Sigmoid colon (tissue), 7 donors: ENCODE data around the gene SUSD2. TPM values are rescaled to one million over a fixed set of nuclear protein-coding genes. Genes with fewer than 3 reads are reported as not detected.

ENCODE experiments used
- DNase-seq: peaks from one replicate; pipeline ENCODE4 v3.0.0-alpha.2; 2019
- H3K27ac ChIP-seq, 4 donors: fragments of 200-600 bp; sonication (generic); one replicate each; pipeline ENCODE4 v1.5.1; 2016 to 2019; ENCODE audit warnings: mild to moderate bottlenecking in 1 of 4
- H3K27me3 ChIP-seq, 3 donors: fragments of 200-600 bp; sonication (generic); one replicate each; pipeline ENCODE4 v1.5.1; 2019; ENCODE audit warnings: mild to moderate bottlenecking in 1 of 3
- H3K36me3 ChIP-seq, 4 donors: fragments of 200-600 bp; sonication (generic); one replicate each; pipeline ENCODE4 v1.5.1; 2016 to 2019
- H3K4me1 ChIP-seq, 4 donors: fragments of 200-600 bp; sonication (generic); one replicate each; pipeline ENCODE4 v1.5.1; 2017 to 2019
- H3K4me3 ChIP-seq, 4 donors: fragments of 200-600 bp; sonication (generic); one replicate each; pipeline ENCODE4 v1.5.1; 2017 to 2019; ENCODE audit warnings: mild to moderate bottlenecking in 2 of 4, moderate library complexity in 1 of 4
- H3K9me3 ChIP-seq, 4 donors: fragments of 200-600 bp in 3 of 4; sonication (generic) in 3 of 4; one replicate each; pipeline versions ENCODE4 v1.5.1 to v1.6.1; 2013 to 2019
- CTCF ChIP-seq, 4 experiments: fragments of 450-650 bp in 3 of 4; fragments of 200-600 bp in 1 of 4; IDR thresholded peaks; one replicate each; pipeline ENCODE4 v1.5.1; 2016 to 2019; ENCODE audit warnings: antibody characterized with exemption in 4 of 4, mild to moderate bottlenecking in 3 of 4, moderate library complexity in 2 of 4
- EP300 ChIP-seq, 4 donors: sonication (generic); formaldehyde crosslinking; IDR thresholded peaks; one replicate each; pipeline ENCODE4 v1.6.1; 2017; ENCODE audit warnings: antibody characterized with exemption in 4 of 4
- POLR2A ChIP-seq, 2 donors: fragments of 450-650 bp; IDR thresholded peaks; one replicate each; pipeline ENCODE4 v1.6.1; 2016; ENCODE audit warnings: antibody characterized with exemption in 2 of 2, mild to moderate bottlenecking in 2 of 2, moderate library complexity in 2 of 2
- POLR2AphosphoS5 ChIP-seq, 4 donors: sonication (generic); formaldehyde crosslinking; IDR thresholded peaks; one replicate each; pipeline ENCODE4 v1.6.1; 2017; ENCODE audit warnings: antibody characterized with exemption in 4 of 4
- WGBS, 2 donors: extraction: QIAGEN DNeasy Blood & Tissue Kit; methylation state at CpG; one replicate each; pipeline ENCODE4 v1.1.7; 2013; 5-methylcytosine and 5-hydroxymethylcytosine counted together
- intact Hi-C: fragments of 100-400 bp; cut with DNase I; formaldehyde crosslinking; loops from one replicate; pipeline ENCODE4 v1.15.1; 2023
- polyA plus RNA-seq, 3 donors: library from polyadenylated mRNA; stranded (reverse); fragments of 200-250 nt; gene quantifications; one replicate each; pipeline ENCODE4 v1.2.3, GENCODE V29; 2013
- total RNA-seq, 4 donors: library from RNA; depleted of rRNA; stranded (reverse); fragments of >200 nt; gene quantifications; one replicate each; pipeline ENCODE4 v1.1.0, GENCODE V29; 2016
- donor health status: healthy with polysubstance abuse.
- donor health status: Bipolar disorder and iron deficiency.
- donor health status: healthy.

The SUSD2 gene
- total and polyA plus RNA-seq, 7 donors, result 1.2 to 8.6 (median 3.0) TPM; not detected in 2

GRCh38 chr22:24231706-24232105, 50.4 kb downstream of the SUSD2 start:
- Histone ChIP-seq H3K4me1 (no peaks in the 10 kb centered on the region), H3K27ac (no peak overlapping the region), H3K27me3 (no peaks in the 10 kb centered on the region), H3K9me3 (no peaks in the 10 kb centered on the region), H3K4me3 (no peak overlapping the region), H3K36me3 (no peaks in the 10 kb centered on the region)
- no peak for DNase-seq
- no peak for TF ChIP-seq CTCF (IDR thresholded peaks at IDR 0.05)
- TF ChIP-seq EP300 (IDR thresholded peaks at IDR 0.05), result no peak
- TF ChIP-seq POLR2A (IDR thresholded peaks at IDR 0.05), result no peak
- TF ChIP-seq POLR2AphosphoS5 (IDR thresholded peaks at IDR 0.05), result no peak
- intact Hi-C loops, result no loop called here
- WGBS, 2 donors, result 88 to 93% methylated on average over 9 of the region's 9 CpGs

DNA sequence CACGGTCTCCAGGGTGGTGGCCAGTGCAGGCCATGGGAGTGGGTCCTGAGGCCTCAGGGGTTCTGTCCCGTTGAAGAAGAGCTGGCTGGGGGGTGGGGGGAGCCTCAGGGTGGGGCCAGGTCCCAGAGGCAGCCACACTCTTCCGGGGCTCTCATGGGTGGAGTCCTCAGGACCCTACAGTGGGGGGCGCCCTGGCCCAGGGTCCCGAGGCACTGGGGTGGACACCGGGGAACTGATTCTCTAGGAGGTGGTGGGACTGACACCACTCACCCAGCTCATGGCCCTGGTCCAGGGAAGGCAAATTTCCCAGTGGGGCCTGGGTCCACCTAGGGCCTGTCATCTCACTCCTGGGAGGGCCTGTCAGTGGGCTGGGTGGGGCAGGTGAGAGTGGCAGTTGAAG, 50.8 kb downstream of the SUSD2 start:
- 88 to 92% methylated on average over 6 of the region's 6 CpGs for WGBS, 2 donors
- TF ChIP-seq CTCF (IDR thresholded peaks at IDR 0.05), result no peak
- TF ChIP-seq POLR2AphosphoS5 (IDR thresholded peaks at IDR 0.05), result no peak
- TF ChIP-seq POLR2A (IDR thresholded peaks at IDR 0.05), result no peak
- TF ChIP-seq EP300 (IDR thresholded peaks at IDR 0.05), result no peak
- no peaks in the 10 kb centered on the region for H3K27me3 ChIP-seq
- no peak for DNase-seq
- no peaks in the 10 kb centered on the region for H3K36me3 ChIP-seq
- no peaks in the 10 kb centered on the region for H3K4me1 ChIP-seq
- no peak overlapping the region for H3K27ac ChIP-seq
- H3K4me3 ChIP-seq, result no peak overlapping the region
- intact Hi-C loops, result no loop called here
- H3K9me3 ChIP-seq, result no peaks in the 10 kb centered on the region

DNA sequence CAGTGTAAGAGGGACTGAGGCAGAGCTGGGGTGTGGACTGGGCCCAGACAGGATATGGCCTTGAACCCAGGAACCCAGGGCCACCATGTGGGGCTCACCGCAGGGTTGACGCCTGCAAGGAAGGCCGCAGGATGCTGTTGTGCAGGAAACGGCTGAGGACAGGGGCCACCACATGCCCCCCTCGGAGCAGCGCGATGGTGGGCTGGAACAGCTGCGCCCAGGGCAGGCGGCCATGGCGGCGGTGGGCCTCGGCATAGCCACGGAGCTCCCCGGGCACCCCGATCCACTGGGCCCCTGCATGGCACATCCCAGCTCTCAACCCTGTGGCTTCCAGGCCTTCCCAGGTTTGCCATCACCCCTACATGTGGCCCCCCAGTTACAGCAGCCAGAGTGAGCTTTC, 51.4 kb downstream of the SUSD2 start:
- intact Hi-C loops, result no loop called here
- WGBS, 2 donors, result 95 to 96% methylated on average over 15 of the region's 15 CpGs
- no peaks in the 10 kb centered on the region for H3K4me1 ChIP-seq

GRCh38 chr22:24233235-24233634, 51.9 kb downstream of the SUSD2 start:
- H3K9me3 ChIP-seq, result no peaks in the 10 kb centered on the region
- no peaks in the 10 kb centered on the region for H3K27me3 ChIP-seq
- WGBS, 2 donors, result 80 to 94% methylated on average over 13 of the region's 13 CpGs
- H3K4me3 ChIP-seq, result no peak overlapping the region
- H3K36me3 ChIP-seq, result no peaks in the 10 kb centered on the region
- no peak overlapping the region for H3K27ac ChIP-seq
- H3K4me1 ChIP-seq, result no peaks in the 10 kb centered on the region
- TF ChIP-seq POLR2A (IDR thresholded peaks at IDR 0.05), result no peak
- TF ChIP-seq CTCF (IDR thresholded peaks at IDR 0.05), result no peak
- no peak for TF ChIP-seq POLR2AphosphoS5 (IDR thresholded peaks at IDR 0.05)
- no peak for TF ChIP-seq EP300 (IDR thresholded peaks at IDR 0.05)
- intact Hi-C loops, result no loop called here
- no peak for DNase-seq

More for the DNA sequence above, 51.4 kb downstream of the SUSD2 start:
- TF ChIP-seq POLR2A (IDR thresholded peaks at IDR 0.05) (no peak), CTCF (IDR thresholded peaks at IDR 0.05) (no peak), EP300 (IDR thresholded peaks at IDR 0.05) (no peak)
- no peak for DNase-seq
- Histone ChIP-seq H3K36me3 (no peaks in the 10 kb centered on the region), H3K4me3 (no peak overlapping the region), H3K27ac (no peak overlapping the region), H3K27me3 (no peaks in the 10 kb centered on the region), H3K9me3 (no peaks in the 10 kb centered on the region)

DNA sequence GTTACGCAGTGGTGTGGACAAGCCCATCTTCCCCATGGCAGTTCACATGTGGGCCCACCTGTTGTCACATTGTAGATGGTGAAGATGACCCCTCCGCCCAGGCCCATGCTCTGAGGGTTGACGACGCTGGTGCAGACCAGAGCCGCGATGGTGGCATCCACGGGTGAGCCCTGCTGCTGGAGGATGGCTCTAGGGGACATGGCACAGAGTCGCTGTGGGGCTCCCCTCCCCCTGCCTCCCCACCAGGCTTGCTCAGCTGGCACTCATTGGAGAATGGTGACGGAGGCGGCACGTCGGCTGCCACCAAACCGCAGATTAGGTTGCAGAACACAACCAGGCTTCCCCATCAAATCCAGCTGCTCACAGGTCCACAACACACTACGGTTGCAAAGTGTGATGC, 52.5 kb downstream of the SUSD2 start:
- Histone ChIP-seq H3K27me3 (no peaks in the 10 kb centered on the region), H3K27ac (no peak overlapping the region), H3K36me3 (no peaks in the 10 kb centered on the region), H3K4me3 (no peak overlapping the region), H3K9me3 (no peaks in the 10 kb centered on the region), H3K4me1 (no peaks in the 10 kb centered on the region)
- WGBS, 2 donors, result 88 to 95% methylated on average over 14 of the region's 14 CpGs
- intact Hi-C loops, result no loop called here
- TF ChIP-seq EP300 (IDR thresholded peaks at IDR 0.05), result no peak
- TF ChIP-seq CTCF (IDR thresholded peaks at IDR 0.05), result no peak
- no peak for TF ChIP-seq POLR2A (IDR thresholded peaks at IDR 0.05)
- no peak for TF ChIP-seq POLR2AphosphoS5 (IDR thresholded peaks at IDR 0.05)
- DNase-seq, result no peak
